ENCODE results near the gene ALMS1.
"Not testable (repeated sequence)": the region's sequence is repeated elsewhere in the genome, so short reads cannot be mapped to it uniquely, and the experiment has no call there.

Gene ALMS1

GRCh38 chr2:73385504-73386341 is at the start of gene ALMS1:
ALMS1 (plus strand) TSS chr2:73385836; CDS start chr2:73385869, 33 bp downstream.
- DNase-seq, result peak; percentile 79 to 83

DNA sequence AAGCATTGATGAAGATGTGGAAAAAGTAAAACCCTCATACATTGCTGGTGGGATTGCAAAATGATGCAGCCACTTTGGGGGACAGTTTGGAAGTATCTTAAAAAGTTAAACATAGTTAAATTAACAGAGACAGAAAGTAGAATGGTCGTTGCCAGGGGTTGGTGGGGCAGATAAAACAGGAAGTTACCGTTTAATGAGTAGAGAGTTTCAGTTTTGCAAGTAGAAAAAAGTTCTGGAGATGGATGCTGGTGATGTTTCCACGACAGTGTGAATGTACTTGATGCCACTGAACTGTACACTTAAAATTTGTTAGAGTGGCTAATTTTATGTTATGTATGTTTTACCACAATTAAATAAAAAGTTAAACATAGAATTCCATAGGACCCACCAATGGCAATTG is 47.8 kb upstream of the ALMS1 start:
- no peak for DNase-seq

DNA sequence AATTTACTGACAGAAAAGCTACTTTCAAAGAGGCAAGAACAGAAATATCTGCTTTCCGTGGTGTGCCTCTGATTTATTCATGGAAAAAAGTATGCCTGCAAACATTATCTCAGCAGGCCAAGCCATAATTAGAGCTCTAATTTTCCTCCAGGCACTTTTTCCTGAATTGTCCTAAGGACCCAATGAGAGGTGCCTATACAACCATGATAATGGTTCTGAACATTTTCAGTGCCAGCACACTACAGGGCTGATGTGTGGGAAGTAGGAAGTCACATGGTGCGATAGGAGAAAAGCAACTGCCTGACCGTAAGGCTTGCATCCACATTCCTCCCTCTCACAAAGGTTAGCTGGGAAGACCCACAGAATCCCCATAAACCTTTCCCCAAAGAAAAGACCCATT is 46.4 kb upstream of the ALMS1 start:
- no peak for DNase-seq

- DNase-seq, result no peak
Observed at GRCh38 chr2:73341039-73341438, 44.6 kb upstream of the ALMS1 start.

DNA sequence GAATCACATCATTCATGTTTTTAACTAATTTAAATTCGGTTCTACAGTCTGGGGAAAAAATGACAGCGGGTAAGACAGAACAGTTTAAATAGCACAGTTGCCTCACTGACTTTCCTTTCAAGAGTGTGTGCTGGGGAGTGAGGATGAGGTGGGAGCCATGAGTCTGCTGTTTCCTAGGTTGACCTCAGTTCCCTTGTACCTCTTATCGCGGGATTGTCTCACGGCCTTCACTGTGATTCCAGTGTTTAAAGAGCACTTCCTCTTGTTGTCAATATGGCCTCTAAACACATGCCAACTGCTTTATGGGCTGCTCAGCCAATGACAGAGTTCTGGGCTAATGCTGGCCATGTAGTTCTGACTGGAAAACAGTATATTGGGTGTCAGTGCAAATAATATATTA is 41.6 kb upstream of the ALMS1 start:
- DNase-seq, result no peak

DNA sequence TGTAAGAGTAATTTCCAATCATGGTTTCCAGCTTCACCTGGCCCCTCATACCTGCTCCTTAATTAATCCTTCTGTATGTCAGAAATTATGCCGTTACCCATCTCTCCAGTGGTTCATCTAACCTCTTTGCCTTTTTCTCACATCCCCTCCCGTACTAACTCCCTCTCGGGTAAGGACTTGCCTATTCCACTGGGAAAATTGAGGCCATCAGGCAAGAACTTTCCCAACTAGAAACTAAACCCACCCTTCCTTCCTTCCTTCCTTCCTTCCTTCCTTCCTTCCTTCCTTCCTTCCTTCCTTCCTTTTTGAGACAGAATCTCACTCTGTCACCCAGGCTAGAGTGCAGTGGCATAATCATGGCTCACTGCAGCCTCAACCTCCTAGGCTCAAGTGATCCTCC is 40.9 kb upstream of the ALMS1 start:
- not testable (repeated sequence) for DNase-seq

- DNase-seq, result no peak
Observed at GRCh38 chr2:73350035-73350691, 35.5 kb upstream of the ALMS1 start.

- no peak for DNase-seq
Observed at GRCh38 chr2:73356097-73356496, 29.5 kb upstream of the ALMS1 start.

- DNase-seq, result no peak
Observed at GRCh38 chr2:73359915-73360697, 25.5 kb upstream of the ALMS1 start.

GRCh38 chr2:73366060-73366459 is 19.6 kb upstream of the ALMS1 start:
- DNase-seq, result no peak

DNA sequence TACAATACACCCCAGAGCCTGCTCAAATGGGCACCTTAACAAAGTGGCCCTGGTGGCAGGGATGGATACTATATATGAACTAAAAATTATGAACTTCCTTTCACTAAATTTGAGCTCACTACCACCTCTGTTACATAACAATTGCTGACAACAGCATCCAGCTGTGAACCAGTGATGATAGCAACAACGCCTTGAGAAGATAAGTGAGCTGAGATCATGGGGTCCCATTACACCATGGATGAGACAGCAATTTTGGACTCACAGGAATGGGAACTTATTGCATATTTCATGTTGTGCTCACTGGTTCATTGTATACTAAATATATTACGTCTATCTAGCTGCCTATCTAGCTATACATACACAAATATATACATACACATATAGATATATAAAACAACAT is 16.9 kb upstream of the ALMS1 start:
- no peak for DNase-seq

GRCh38 chr2:73370348-73370747 is 15.3 kb upstream of the ALMS1 start:
- no peak for DNase-seq

DNA sequence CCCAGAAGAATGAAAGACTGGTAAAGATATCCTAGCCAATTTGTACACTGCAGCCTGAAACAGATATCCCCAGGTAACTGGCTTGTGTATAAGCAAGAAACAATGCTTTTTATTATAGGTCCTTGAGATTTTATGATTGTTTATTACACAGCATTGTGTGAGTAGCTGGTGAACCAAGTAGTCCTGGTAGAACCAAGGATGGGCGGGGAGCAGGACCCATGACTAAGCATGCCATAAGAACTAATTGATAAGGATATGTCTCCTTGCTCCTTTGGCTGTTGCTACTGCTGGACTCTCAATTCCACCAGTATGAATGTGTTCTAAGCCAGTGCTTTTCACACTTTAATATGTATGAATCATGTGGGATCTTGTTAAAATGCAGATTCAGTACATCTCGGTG is 12.3 kb upstream of the ALMS1 start:
- DNase-seq, result no peak

DNA sequence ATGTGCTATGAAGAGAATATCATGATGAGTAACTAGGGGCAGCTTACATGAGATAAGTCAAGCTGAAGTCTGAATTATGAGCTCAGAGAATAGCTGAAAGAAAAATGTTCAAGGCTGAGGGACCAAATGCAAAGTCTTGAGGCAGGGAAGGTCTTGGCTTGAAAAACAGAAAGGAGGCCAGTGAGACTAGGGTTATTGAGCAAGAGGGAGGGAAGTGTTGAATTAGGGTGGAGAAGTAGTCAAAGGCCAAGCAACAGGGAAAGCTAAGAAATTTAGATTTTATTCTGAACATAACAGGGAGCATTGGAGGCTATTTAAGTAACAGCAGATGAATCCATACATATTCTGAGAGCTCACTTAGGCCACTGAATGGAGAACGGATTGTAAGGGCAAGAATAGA is 11.4 kb upstream of the ALMS1 start:
- no peak for DNase-seq

DNA sequence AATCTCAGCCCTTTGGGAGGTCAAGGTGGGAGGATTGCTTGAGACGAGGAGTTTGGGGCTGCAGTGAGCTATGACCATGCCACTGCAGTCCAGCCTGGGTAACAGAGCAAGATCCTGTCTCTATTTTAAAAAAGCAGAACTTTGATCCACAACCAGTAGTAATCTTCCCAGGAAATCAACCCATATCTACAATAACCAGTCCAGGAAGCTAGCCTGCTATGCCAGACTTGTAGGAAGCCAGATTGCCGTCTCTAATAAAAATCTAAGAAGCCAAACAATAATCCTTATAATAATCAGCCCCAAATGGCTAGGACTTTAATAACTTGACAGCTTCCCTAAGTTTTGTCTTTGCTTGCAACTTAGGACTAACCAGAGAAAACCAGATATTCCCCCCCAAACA is 9.0 kb upstream of the ALMS1 start:
- no peak for DNase-seq

DNA sequence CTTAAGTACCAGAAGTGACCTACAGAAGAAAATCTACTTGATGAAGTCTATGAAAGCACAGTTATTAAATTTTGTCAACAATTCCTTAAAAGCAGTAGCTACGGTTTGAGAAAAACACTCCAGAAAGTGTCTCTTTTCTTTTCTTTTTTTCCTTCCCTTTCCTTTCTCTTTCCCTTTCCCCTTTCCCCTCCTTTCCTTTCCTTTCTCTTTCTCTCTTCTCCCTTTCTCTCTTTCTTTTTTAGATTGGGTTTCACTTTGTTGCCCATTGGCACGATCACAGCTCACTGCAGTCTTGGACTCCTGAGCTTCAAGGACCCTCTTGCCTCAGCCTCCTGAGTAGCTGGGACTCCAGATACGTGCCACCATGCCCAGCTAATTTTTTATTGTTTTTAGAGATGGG is 2.6 kb upstream of the ALMS1 start:
- DNase-seq, result no peak

DNA sequence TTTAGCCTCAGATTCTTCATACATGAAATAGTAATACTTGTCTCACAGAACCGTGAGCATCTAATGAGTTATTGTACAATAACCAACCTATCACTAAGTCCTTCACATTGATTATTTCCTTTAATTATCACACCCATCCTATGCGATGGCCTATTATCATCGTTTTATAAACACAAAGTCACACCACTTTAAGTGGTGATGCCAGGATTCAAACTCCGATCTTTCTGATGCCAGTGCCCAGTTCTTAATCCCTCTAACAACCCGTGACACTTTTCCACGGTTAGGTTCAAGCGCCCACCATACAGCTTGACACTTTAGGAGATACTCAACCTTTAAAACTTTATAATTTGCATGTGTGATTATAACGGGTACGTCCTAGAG is 523 bp upstream of the ALMS1 start:
- DNase-seq, result no peak

GRCh38 chr2:73386342-73386868 is 769 bp downstream of the ALMS1 start:
- DNase-seq, result no peak

- no peak for DNase-seq
Observed at GRCh38 chr2:73386894-73387636, 1.4 kb downstream of the ALMS1 start.

DNA sequence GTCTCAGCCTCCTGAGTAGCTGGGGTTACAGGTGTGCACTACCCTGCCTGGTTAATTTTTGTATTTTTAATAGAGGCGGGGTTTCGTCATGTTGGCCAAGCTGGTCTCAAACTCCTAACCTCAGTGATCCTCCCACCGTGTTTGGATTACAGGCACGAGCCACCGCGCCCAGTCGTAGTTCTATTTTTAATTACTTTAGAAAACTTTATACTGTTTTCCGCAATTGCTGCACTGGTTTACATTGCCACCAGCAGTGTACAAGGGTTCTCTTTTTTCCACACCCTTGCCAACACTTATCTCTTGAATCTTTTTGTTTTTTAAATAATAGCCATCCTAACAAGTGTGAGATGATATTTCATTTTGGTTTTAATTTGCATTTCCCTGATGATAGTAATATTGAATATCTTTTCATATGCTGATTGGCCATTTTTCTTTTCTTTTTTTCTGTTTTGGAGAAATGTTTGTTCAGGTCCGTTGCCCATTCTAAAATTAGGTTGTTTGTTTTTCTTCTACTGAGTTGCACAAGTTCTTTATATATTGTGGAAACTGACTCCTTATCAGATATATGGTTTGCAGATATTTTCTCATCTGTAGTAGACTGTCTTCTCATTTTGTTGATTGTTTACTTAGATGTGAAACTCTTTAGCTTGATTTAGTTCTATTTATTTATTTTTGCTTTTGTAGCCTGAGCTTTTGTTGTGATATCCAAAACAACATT is 16.9 kb downstream of the ALMS1 start:
- DNase-seq, result no peak

GRCh38 chr2:73403237-73403636 is 17.6 kb downstream of the ALMS1 start:
- DNase-seq, result no peak

DNA sequence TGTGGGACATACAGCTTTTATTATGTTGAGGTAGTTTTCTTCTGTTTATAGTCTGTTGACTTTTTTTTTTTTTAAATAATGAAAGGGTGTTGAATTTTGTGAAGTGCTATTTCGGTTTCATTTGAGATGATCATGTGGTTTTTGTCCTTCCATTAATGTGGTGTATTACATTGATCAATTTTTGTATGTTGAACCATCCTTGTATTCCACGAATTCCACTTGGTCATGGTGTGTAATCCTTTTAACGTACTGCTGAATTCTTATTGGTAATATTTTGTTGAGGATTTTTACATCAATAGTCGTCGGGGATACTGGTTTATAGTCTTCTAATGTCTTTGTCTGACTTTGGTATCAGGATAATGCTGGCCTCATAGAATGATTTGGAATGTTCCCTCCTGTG is 18.8 kb downstream of the ALMS1 start:
- no peak for DNase-seq

Measured in activated CD4-positive, alpha-beta T cell treated with anti-CD3 and anti-CD28 coated beads, Interleukin-2, amount 50 U/mL, for 4 hours (primary cell).